Cardiac muscle cell (in vitro differentiated cells and primary cell): Measurements from ENCODE around the gene ABCA3. TPM values are rescaled to one million over a fixed set of nuclear protein-coding genes. Genes with fewer than 3 reads are reported as not detected.

ENCODE experiments used
- DNase-seq, 2 donors: peaks; one replicate each; pipeline versions ENCODE4 v3.0.0 to v3.0.0-alpha.2; 2010 to 2017; ENCODE audit warnings: low read depth in 1 of 2, low spot score in 1 of 2
- H3K27ac ChIP-seq: fragments of 200-600 bp; sonication (generic); 2 replicates; pipeline ENCODE4 v1.5.1; 2016
- H3K27me3 ChIP-seq: fragments of 200-600 bp; sonication (generic); 2 replicates; pipeline ENCODE4 v1.6.0; 2016; ENCODE audit warnings: control low read depth
- H3K36me3 ChIP-seq: fragments of 200-600 bp; sonication (generic); 2 replicates; pipeline ENCODE4 v1.5.1; 2016; ENCODE audit warnings: control low read depth
- H3K4me1 ChIP-seq: fragments of 200-600 bp; sonication (generic); 2 replicates; pipeline ENCODE4 v1.8.1; 2017; ENCODE audit warnings: low read depth, mild to moderate bottlenecking, mixed run types
- H3K4me3 ChIP-seq: fragments of 200-600 bp; sonication (generic); 2 replicates; pipeline ENCODE4 v1.5.1; 2016; ENCODE audit warnings: mild to moderate bottlenecking
- H3K9me3 ChIP-seq: fragments of 200-600 bp; sonication (generic); 2 replicates; pipeline ENCODE4 v1.5.1; 2017; ENCODE audit warnings: low read depth, mild to moderate bottlenecking, control low read depth
- polyA plus RNA-seq: library from polyadenylated mRNA; unstranded; fragments of >200 nt; fragmentation: Nextera tagmentation; extraction: Ambion mirVana; gene quantifications from 2 replicates; pipeline ENCODE4 v1.2.1, GENCODE V29; 2016
- total RNA-seq: library from RNA; depleted of rRNA; stranded (reverse); fragments of >200 nt; gene quantifications from 2 replicates; pipeline ENCODE4 v1.2.3, GENCODE V29; 2016
- TF ChIP-seq, protein P1 (sequence below): IDR thresholded peaks from 2 replicates; pipeline ENCODE4 v1.5.1; 2012; ENCODE audit warnings: low read depth, mild to moderate bottlenecking, low read length

ABCA3 gene
- total and polyA plus RNA-seq, 2 experiments from 2014 or later = 11.1 to 14.5 TPM

DNA sequence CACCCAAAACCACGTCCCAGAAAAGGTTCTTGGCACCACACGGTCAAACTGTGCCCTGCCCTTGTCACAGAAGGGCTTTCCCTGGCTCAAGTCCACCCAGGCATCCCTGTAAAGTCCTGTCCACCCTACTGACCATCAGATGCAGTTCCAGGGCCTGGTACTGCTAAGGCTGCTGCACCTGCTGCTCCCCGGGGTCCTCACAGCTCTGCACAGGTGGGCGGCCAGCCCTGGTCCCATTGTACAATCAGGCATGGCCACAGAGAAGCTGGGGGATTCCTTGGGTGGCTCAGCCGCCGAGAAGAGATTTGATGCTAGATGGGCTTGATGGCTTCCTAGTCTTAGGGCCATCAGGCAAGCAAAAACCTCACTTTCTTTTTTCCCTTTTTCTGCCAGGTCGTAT lies 15.3 kb downstream of the ABCA3 start:
- Histone ChIP-seq H3K27ac (no peak overlapping the region), H3K27me3 (no peaks in the 10 kb centered on the region), H3K9me3 (no peaks in the 10 kb centered on the region), H3K36me3 (no peaks in the 10 kb centered on the region), H3K4me1 (no peaks in the 10 kb centered on the region), H3K4me3 (no peak overlapping the region)
- TF ChIP-seq, protein P1, sequence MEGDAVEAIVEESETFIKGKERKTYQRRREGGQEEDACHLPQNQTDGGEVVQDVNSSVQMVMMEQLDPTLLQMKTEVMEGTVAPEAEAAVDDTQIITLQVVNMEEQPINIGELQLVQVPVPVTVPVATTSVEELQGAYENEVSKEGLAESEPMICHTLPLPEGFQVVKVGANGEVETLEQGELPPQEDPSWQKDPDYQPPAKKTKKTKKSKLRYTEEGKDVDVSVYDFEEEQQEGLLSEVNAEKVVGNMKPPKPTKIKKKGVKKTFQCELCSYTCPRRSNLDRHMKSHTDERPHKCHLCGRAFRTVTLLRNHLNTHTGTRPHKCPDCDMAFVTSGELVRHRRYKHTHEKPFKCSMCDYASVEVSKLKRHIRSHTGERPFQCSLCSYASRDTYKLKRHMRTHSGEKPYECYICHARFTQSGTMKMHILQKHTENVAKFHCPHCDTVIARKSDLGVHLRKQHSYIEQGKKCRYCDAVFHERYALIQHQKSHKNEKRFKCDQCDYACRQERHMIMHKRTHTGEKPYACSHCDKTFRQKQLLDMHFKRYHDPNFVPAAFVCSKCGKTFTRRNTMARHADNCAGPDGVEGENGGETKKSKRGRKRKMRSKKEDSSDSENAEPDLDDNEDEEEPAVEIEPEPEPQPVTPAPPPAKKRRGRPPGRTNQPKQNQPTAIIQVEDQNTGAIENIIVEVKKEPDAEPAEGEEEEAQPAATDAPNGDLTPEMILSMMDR = no peak
- DNase-seq = no peak

DNA sequence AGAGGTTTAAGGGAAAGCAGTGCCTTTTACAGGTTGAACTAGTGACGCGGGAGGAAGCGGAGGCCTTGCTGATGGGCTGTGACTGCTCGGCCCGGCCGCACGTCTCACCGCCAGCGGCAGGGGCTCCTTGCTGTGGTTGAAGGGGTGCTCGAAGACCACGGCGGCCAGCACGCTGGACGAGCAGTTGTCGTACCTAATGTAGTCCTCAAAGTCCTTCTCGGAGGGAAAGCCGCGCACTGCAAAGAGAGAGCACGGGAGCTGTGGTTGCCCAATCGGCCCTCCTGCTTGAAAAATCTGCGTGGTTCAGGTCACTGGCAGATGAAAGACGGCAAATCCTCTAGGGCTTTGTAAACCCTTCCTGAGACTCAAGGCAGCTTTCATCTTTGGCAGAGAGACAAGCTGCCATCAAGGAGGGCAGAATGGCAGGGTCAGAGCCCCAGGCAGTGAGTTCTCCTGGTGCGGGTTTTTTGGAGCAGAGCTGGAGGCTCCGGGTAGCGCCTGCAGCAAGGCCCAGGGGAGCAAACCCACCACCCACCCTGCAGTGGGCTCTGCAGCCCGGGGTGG lies 16.1 kb downstream of the ABCA3 start:
- no peaks in the 10 kb centered on the region for H3K4me1 ChIP-seq
- H3K36me3 ChIP-seq = no peaks in the 10 kb centered on the region
- no peak for DNase-seq
- no peak overlapping the region for H3K4me3 ChIP-seq
- no peaks in the 10 kb centered on the region for H3K27me3 ChIP-seq
- no peak overlapping the region for H3K27ac ChIP-seq
- TF ChIP-seq, protein P1 = no peak
- H3K9me3 ChIP-seq = no peaks in the 10 kb centered on the region

DNA sequence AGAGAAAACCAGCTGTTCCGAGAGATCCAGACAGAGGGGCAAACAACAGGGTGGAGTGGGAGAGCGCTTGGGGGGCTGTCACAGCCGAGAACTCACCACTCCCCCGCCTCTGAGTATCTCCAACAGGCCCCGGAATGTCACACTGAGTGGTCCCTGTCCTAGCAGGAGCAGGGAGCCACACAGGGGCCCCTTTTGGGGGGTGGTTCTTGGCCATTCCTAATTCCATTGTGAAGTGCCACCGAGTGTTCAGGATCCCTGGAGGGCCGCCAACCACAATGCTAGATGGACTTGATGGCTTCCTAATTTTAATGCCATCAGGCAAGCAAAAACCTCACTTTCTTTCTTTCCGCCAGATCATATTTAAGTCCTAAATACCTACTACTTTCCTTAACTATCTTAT lies 16.8 kb downstream of the ABCA3 start:
- Histone ChIP-seq H3K9me3 (no peaks in the 10 kb centered on the region), H3K36me3 (no peaks in the 10 kb centered on the region), H3K27ac (no peak overlapping the region), H3K4me1 (no peaks in the 10 kb centered on the region), H3K4me3 (no peak overlapping the region), H3K27me3 (no peaks in the 10 kb centered on the region)
- TF ChIP-seq, protein P1 = no peak
- no peak for DNase-seq

DNA sequence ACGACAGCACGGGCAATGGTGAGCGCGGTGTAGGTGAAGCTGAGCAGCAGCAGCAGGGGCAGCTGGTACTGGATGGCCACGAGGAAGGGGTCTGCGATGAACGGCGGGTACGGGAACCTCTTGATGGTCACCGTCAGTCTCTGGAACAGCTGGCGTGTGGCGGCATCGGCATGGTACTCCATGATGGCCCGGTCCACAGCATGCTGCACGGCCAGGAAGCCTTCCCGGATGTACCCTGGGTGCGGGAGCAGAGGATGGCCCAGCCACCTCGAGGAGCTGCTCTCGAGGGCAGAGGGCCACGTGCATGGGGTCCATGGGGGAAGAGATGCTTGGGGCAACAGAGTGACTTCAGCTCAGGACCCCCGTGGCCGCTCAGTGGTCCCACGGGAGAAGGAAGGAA lies 20.9 kb downstream of the ABCA3 start:
- TF ChIP-seq, protein P1 = no peak
- no peaks in the 10 kb centered on the region for H3K27me3 ChIP-seq
- H3K36me3 ChIP-seq = no peaks in the 10 kb centered on the region
- H3K4me3 ChIP-seq = no peak overlapping the region
- DNase-seq = no peak
- H3K9me3 ChIP-seq = no peaks in the 10 kb centered on the region
- no peak overlapping the region for H3K27ac ChIP-seq
- no peaks in the 10 kb centered on the region for H3K4me1 ChIP-seq

DNA sequence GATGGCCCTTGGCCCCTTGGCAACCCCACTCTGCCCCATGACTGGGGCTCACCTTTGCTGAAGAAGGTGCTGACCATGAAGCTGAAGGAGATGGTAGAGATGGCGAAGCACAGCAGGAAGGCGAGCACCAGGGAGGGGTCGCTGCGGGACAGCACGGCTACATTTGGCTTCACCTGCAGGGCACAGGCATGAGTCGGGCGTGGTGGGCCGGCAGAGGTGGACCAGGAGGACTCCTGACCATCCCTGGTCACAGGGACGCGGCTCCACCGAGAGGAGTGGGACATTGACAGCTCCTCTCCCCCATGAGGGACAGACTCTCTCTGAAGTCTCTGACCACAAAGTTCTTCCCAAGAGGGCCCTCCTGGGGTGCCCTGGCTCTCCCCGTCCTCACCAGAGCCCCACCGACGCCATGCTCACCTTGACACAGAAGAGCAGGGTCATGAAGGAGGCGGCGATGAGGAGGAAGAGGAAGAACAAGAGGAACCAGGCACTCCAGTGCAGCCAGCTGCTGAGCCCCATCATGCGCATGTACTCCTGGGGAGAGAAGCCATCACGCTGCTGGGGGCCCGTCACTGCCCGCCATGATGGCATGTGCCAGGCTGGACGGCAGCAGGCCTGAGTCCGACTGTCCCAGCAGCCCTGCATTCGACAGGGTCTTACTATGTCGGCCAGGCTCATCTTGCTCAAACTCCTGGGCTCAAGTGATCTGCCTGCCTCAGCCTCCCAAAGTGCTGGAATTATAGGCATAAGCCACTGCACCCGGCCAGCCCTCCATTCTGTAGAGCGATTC lies 23.1 kb downstream of the ABCA3 start:
- Histone ChIP-seq H3K4me1 (no peaks in the 10 kb centered on the region), H3K27ac (no peak overlapping the region), H3K9me3 (no peaks in the 10 kb centered on the region), H3K36me3 (no peaks in the 10 kb centered on the region), H3K27me3 (no peaks in the 10 kb centered on the region), H3K4me3 (no peak overlapping the region)
- DNase-seq = no peak
- TF ChIP-seq, protein P1 = no peak
